ENCODE measurements around the gene ZNF143. TPM values are rescaled to one million over a fixed set of nuclear protein-coding genes. Genes with fewer than 3 reads are reported as not detected.

Gene ZNF143
- polyA plus RNA-seq, 4 donors, result 16.8 to 19.2 (median 18.1) TPM

- FAIRE-seq, result no peak
- H3K27ac ChIP-seq (ENCODE audit: low read depth in 1 of 3, low read length in 2 of 3), result no peak overlapping the region
- peaks cover 6 to 45% (median 6%) of the 10 kb centered on the region in 3 donors for H3K36me3 ChIP-seq (ENCODE audit: control insufficient read depth in 3 of 3, insufficient read depth in 2 of 3, low read depth in 1 of 3, low read length in 3 of 3)
- no peaks in the 10 kb centered on the region for H3K27me3 ChIP-seq (ENCODE audit: control insufficient read depth in 3 of 3, insufficient read depth in 3 of 3, low read length in 3 of 3)
- peaks cover 0 to 4% (median 2%) of the 10 kb centered on the region in 3 donors for H3K4me1 ChIP-seq (ENCODE audit: control insufficient read depth in 3 of 3, insufficient read depth in 2 of 3, low read depth in 1 of 3, low read length in 2 of 3)
- no peaks in the 10 kb centered on the region for H3K9me3 ChIP-seq (ENCODE audit: control insufficient read depth in 2 of 2, insufficient read depth in 1 of 2, low read depth in 1 of 2, low read length in 1 of 2)
- no peak overlapping the region for H3K4me3 ChIP-seq (ENCODE audit: low read depth in 1 of 3, low read length in 3 of 3)
- WGBS, 3 donors, result 86 to 95% (median 90%) methylated on average over 3 of the region's 3 CpGs
- DNase-seq, result no peak
These were observed 28.4 kb downstream of the ZNF143 start for GRCh38 chr11:9489080-9489765.

GRCh38 chr11:9490376-9490775, 29.6 kb downstream of the ZNF143 start:
- FAIRE-seq, result no peak
- peaks cover 6 to 41% (median 11%) of the 10 kb centered on the region in 3 donors for H3K36me3 ChIP-seq (ENCODE audit: control insufficient read depth in 3 of 3, insufficient read depth in 2 of 3, low read depth in 1 of 3, low read length in 3 of 3)

DNA sequence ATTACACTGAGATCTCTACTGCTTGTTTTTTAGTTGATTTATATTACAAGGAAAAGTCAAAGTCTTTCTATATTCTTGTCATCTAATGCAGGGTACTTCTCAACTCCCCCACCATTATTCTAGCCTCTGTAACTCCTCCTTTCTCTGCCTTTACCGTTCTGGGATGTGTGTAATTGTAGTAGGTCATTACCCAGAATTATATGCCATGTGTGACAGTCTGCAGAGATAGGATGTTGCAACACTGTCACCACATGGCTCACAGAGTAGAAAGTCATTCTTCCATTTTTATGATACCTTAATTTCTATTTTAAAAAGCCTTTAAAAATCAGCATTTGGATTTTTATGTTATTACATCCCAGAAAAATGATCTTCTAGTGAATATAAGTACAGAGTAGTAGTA, 32.7 kb downstream of the ZNF143 start:
- FAIRE-seq, result no peak
- 36 to 42% (median 38%) methylated on average over 1 of the region's 1 CpG for WGBS, 3 donors
- Histone ChIP-seq H3K4me1 (ENCODE audit: control insufficient read depth in 3 of 3, insufficient read depth in 2 of 3, low read depth in 1 of 3, low read length in 2 of 3) (peaks cover 0 to 20% (median 0%) of the 10 kb centered on the region in 3 donors), H3K27me3 (ENCODE audit: control insufficient read depth in 3 of 3, insufficient read depth in 3 of 3, low read length in 3 of 3) (no peaks in the 10 kb centered on the region), H3K9me3 (ENCODE audit: control insufficient read depth in 2 of 2, insufficient read depth in 1 of 2, low read depth in 1 of 2, low read length in 1 of 2) (no peaks in the 10 kb centered on the region), H3K4me3 (ENCODE audit: low read depth in 1 of 3, low read length in 3 of 3) (no peak overlapping the region), H3K27ac (ENCODE audit: low read depth in 1 of 3, low read length in 2 of 3) (no peak overlapping the region), H3K36me3 (ENCODE audit: control insufficient read depth in 3 of 3, insufficient read depth in 2 of 3, low read depth in 1 of 3, low read length in 3 of 3) (peaks cover 16 to 51% (median 19%) of the 10 kb centered on the region in 3 donors)
- DNase-seq, result no peak

More at GRCh38 chr11:9490376-9490775, 29.6 kb downstream of the ZNF143 start:
- Histone ChIP-seq H3K4me3 (ENCODE audit: low read depth in 1 of 3, low read length in 3 of 3) (no peak overlapping the region), H3K4me1 (ENCODE audit: control insufficient read depth in 3 of 3, insufficient read depth in 2 of 3, low read depth in 1 of 3, low read length in 2 of 3) (peaks cover 0 to 5% (median 2%) of the 10 kb centered on the region in 3 donors), H3K9me3 (ENCODE audit: control insufficient read depth in 2 of 2, insufficient read depth in 1 of 2, low read depth in 1 of 2, low read length in 1 of 2) (no peaks in the 10 kb centered on the region), H3K27me3 (ENCODE audit: control insufficient read depth in 3 of 3, insufficient read depth in 3 of 3, low read length in 3 of 3) (no peaks in the 10 kb centered on the region), H3K27ac (ENCODE audit: low read depth in 1 of 3, low read length in 2 of 3) (no peak overlapping the region)
- 95 to 99% (median 96%) methylated on average over 3 of the region's 3 CpGs for WGBS, 3 donors
- no peak for DNase-seq

- no peak for FAIRE-seq
- WGBS, 3 donors, result 92 to 100% (median 97%) methylated on average over 3 of the region's 3 CpGs
- Histone ChIP-seq H3K4me3 (ENCODE audit: low read depth in 1 of 3, low read length in 3 of 3) (no peak overlapping the region), H3K27me3 (ENCODE audit: control insufficient read depth in 3 of 3, insufficient read depth in 3 of 3, low read length in 3 of 3) (no peaks in the 10 kb centered on the region), H3K4me1 (ENCODE audit: control insufficient read depth in 3 of 3, insufficient read depth in 2 of 3, low read depth in 1 of 3, low read length in 2 of 3) (peaks cover 0 to 24% (median 0%) of the 10 kb centered on the region in 3 donors), H3K36me3 (ENCODE audit: control insufficient read depth in 3 of 3, insufficient read depth in 2 of 3, low read depth in 1 of 3, low read length in 3 of 3) (peaks cover 16 to 52% (median 19%) of the 10 kb centered on the region in 3 donors), H3K9me3 (ENCODE audit: control insufficient read depth in 2 of 2, insufficient read depth in 1 of 2, low read depth in 1 of 2, low read length in 1 of 2) (no peaks in the 10 kb centered on the region), H3K27ac (ENCODE audit: low read depth in 1 of 3, low read length in 2 of 3) (no peak overlapping the region)
- no peak for DNase-seq
These were observed 33.5 kb downstream of the ZNF143 start for GRCh38 chr11:9494316-9494715.

DNA sequence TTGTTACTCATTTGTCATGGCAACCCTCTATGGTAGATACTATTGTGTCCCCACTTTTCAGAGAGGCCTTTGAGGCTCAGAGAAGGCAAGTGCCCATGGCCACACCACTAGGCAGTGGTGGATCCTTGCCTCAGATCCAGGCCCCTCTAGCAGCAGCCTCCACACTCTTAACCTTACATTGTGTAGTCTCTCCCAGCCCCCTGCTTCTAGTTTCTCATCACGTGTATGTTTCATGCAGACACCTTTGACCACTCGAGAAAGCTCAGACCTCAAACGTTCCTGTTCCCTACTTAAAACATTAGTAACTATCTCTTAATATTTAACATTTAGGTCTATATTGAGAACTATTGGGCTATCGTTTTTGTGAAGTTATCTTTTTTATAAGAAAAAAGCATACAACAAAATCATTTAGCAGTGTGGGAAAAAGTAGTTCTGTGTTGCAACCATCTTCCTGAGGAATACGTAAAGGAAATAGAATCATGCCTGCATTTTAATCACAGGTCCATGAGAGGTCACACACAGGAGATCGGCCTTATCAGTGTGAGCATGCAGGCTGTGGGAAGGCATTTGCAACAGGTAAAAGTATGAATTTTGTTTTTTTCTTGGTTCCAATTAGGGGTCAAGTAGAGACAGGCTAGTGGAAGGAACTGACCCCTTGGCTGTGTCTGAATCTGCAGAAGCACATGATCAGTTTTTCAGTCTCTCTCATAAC, 35.1 kb downstream of the ZNF143 start:
- H3K36me3 ChIP-seq (ENCODE audit: control insufficient read depth in 3 of 3, insufficient read depth in 2 of 3, low read depth in 1 of 3, low read length in 3 of 3), result peaks cover 21 to 47% (median 24%) of the 10 kb centered on the region in 3 donors
- peaks cover 0 to 29% (median 0%) of the 10 kb centered on the region in 3 donors for H3K4me1 ChIP-seq (ENCODE audit: control insufficient read depth in 3 of 3, insufficient read depth in 2 of 3, low read depth in 1 of 3, low read length in 2 of 3)
- peak overlapping the region in 1 of 3 donors; percentile 59 for H3K27ac ChIP-seq (ENCODE audit: low read depth in 1 of 3, low read length in 2 of 3)
- WGBS, 3 donors, result 76 to 85% (median 76%) methylated on average over 6 of the region's 6 CpGs
- H3K4me3 ChIP-seq (ENCODE audit: low read depth in 1 of 3, low read length in 3 of 3), result no peak overlapping the region
- DNase-seq (peak in 1 of 2 donors; percentile 53), FAIRE-seq (no peak)
- H3K9me3 ChIP-seq (ENCODE audit: control insufficient read depth in 2 of 2, insufficient read depth in 1 of 2, low read depth in 1 of 2, low read length in 1 of 2), result no peaks in the 10 kb centered on the region
- no peaks in the 10 kb centered on the region for H3K27me3 ChIP-seq (ENCODE audit: control insufficient read depth in 3 of 3, insufficient read depth in 3 of 3, low read length in 3 of 3)

DNA sequence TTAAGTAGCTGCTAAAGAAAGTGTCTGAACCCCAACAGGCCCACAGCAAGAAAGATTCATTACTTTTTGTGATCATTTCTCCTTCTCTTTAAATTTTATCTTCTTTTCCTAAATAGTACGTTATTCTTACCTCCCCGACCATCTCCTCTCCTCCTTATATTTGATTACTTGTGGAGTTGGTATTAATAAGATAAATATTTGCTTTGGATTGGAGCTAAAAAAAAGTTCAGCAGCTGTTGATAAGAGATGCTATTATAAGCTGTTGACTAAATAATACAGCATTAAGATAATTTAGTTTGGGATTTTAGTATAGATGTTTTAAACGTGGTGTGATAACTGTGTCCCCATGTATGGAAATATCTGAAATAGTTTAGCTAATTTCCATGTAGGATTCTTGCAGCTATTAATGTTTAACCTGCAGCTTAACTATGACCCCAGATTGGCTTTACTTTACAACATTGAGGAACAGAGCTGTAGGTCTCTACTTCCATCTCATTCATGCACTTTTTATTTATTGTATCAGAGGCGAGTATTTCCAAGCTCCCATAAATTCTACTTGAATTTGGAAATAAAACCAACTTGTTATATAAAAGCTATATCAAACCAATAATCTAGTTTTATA, 37.8 kb downstream of the ZNF143 start:
- Histone ChIP-seq H3K4me3 (ENCODE audit: low read depth in 1 of 3, low read length in 3 of 3) (no peak overlapping the region), H3K9me3 (ENCODE audit: control insufficient read depth in 2 of 2, insufficient read depth in 1 of 2, low read depth in 1 of 2, low read length in 1 of 2) (no peaks in the 10 kb centered on the region), H3K27me3 (ENCODE audit: control insufficient read depth in 3 of 3, insufficient read depth in 3 of 3, low read length in 3 of 3) (no peaks in the 10 kb centered on the region), H3K27ac (ENCODE audit: low read depth in 1 of 3, low read length in 2 of 3) (no peak overlapping the region), H3K36me3 (ENCODE audit: control insufficient read depth in 3 of 3, insufficient read depth in 2 of 3, low read depth in 1 of 3, low read length in 3 of 3) (peaks cover 29 to 41% (median 30%) of the 10 kb centered on the region in 3 donors), H3K4me1 (ENCODE audit: control insufficient read depth in 3 of 3, insufficient read depth in 2 of 3, low read depth in 1 of 3, low read length in 2 of 3) (peaks cover 0 to 29% (median 0%) of the 10 kb centered on the region in 3 donors)
- DNase-seq (peak; percentile 49 to 62), FAIRE-seq (no peak)
- WGBS, 3 donors, result 17 to 54% (median 26%) methylated on average over 4 of the region's 4 CpGs

- no peaks in the 10 kb centered on the region for H3K9me3 ChIP-seq (ENCODE audit: control insufficient read depth in 2 of 2, insufficient read depth in 1 of 2, low read depth in 1 of 2, low read length in 1 of 2)
These were observed 45.9 kb downstream of the ZNF143 start for GRCh38 chr11:9506489-9507276.

DNA sequence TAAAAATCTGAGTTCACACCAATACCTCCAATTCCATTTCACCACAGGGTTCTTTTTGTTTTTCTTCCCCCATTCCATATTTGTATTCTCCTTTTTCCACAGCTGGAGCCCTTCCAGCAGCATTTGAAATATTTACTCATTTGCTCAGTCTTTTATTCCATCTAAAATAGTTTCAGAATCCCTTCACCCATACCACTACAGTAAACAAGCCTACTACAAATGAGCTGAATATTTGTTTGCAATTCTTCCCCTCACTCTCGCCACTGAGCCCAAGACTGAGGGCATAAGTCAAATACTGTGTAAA, 46.4 kb downstream of the ZNF143 start:
- H3K9me3 ChIP-seq (ENCODE audit: control insufficient read depth in 2 of 2, insufficient read depth in 1 of 2, low read depth in 1 of 2, low read length in 1 of 2), result no peaks in the 10 kb centered on the region
- no peak overlapping the region for H3K4me3 ChIP-seq (ENCODE audit: low read depth in 1 of 3, low read length in 3 of 3)
- DNase-seq (no peak), FAIRE-seq (no peak)
- H3K27me3 ChIP-seq (ENCODE audit: control insufficient read depth in 3 of 3, insufficient read depth in 3 of 3, low read length in 3 of 3), result no peaks in the 10 kb centered on the region
- peaks cover 6 to 14% (median 8%) of the 10 kb centered on the region in 3 donors for H3K36me3 ChIP-seq (ENCODE audit: control insufficient read depth in 3 of 3, insufficient read depth in 2 of 3, low read depth in 1 of 3, low read length in 3 of 3)
- WGBS, 3 donors, result 78 to 84% (median 84%) methylated on average over 1 of the region's 1 CpG
- peak overlapping the region in 1 of 3 donors; percentile 8 for H3K27ac ChIP-seq (ENCODE audit: low read depth in 1 of 3, low read length in 2 of 3)
- peaks cover 0 to 32% (median 3%) of the 10 kb centered on the region in 3 donors for H3K4me1 ChIP-seq (ENCODE audit: control insufficient read depth in 3 of 3, insufficient read depth in 2 of 3, low read depth in 1 of 3, low read length in 2 of 3)

More at GRCh38 chr11:9506489-9507276, 45.9 kb downstream of the ZNF143 start:
- Histone ChIP-seq H3K4me1 (ENCODE audit: control insufficient read depth in 3 of 3, insufficient read depth in 2 of 3, low read depth in 1 of 3, low read length in 2 of 3) (peaks cover 0 to 32% (median 3%) of the 10 kb centered on the region in 3 donors), H3K27ac (ENCODE audit: low read depth in 1 of 3, low read length in 2 of 3) (peak overlapping the region in 1 of 3 donors; percentile 27), H3K27me3 (ENCODE audit: control insufficient read depth in 3 of 3, insufficient read depth in 3 of 3, low read length in 3 of 3) (no peaks in the 10 kb centered on the region), H3K4me3 (ENCODE audit: low read depth in 1 of 3, low read length in 3 of 3) (no peak overlapping the region), H3K36me3 (ENCODE audit: control insufficient read depth in 3 of 3, insufficient read depth in 2 of 3, low read depth in 1 of 3, low read length in 3 of 3) (peaks cover 6 to 19% (median 9%) of the 10 kb centered on the region in 3 donors)
- 44 to 49% (median 46%) methylated on average over 6 of the region's 6 CpGs for WGBS, 3 donors
- FAIRE-seq (no peak), DNase-seq (peak; percentile 79 to 90)

Data from small intestine (tissue), 7 donors.